Spleen (tissue), 7 donors: ENCODE measurements around the gene DEPDC5.

Experiments
- POLR2A ChIP-seq, 3 donors: fragments of 450-650 bp; IDR thresholded peaks; one replicate each; pipeline ENCODE4 v1.5.1; 2017; ENCODE audit warnings: antibody characterized with exemption in 3 of 3, mild to moderate bottlenecking in 1 of 3
- POLR2AphosphoS5 ChIP-seq, 3 donors: sonication (generic); formaldehyde crosslinking; IDR thresholded peaks; one replicate each; pipeline ENCODE4 v1.5.1; 2017; ENCODE audit warnings: antibody characterized with exemption in 3 of 3
- TF ChIP-seq, protein P1 (sequence below), 11 experiments: fragments of 200-600 bp in 7 of 11; fragments of 450-650 bp in 4 of 11; sonication (generic) in 4 of 11; IDR thresholded peaks in 8 of 11; conservative IDR thresholded peaks in 3 of 11; 1 replicate in 7 of 11; 2 replicates in 4 of 11; pipeline versions ENCODE4 v1.4.0 to v1.8.0; 2016 to 2021; ENCODE audit warnings: antibody characterized with exemption in 11 of 11, inconsistent platforms in 4 of 11, mild to moderate bottlenecking in 1 of 11
- donor health status: DM: no; HTN: no; CAD: no; lungs with moderate emphysema.
- donor health status: DM: no; HTN: no; CAD: no.
- donor health status: DM: no; HTN: no; CAD: no.

- TF ChIP-seq, protein P1, sequence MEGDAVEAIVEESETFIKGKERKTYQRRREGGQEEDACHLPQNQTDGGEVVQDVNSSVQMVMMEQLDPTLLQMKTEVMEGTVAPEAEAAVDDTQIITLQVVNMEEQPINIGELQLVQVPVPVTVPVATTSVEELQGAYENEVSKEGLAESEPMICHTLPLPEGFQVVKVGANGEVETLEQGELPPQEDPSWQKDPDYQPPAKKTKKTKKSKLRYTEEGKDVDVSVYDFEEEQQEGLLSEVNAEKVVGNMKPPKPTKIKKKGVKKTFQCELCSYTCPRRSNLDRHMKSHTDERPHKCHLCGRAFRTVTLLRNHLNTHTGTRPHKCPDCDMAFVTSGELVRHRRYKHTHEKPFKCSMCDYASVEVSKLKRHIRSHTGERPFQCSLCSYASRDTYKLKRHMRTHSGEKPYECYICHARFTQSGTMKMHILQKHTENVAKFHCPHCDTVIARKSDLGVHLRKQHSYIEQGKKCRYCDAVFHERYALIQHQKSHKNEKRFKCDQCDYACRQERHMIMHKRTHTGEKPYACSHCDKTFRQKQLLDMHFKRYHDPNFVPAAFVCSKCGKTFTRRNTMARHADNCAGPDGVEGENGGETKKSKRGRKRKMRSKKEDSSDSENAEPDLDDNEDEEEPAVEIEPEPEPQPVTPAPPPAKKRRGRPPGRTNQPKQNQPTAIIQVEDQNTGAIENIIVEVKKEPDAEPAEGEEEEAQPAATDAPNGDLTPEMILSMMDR (IDR thresholded peaks at IDR 0.05 in 8 of 11, conservative IDR thresholded peaks at IDR 0.05 in 3 of 11): no peak
- TF ChIP-seq POLR2A (IDR thresholded peaks at IDR 0.05) (no peak), POLR2AphosphoS5 (IDR thresholded peaks at IDR 0.05) (no peak)
These were observed 196.4 kb downstream of the DEPDC5 start for GRCh38 chr22:31950226-31950625.
